CD4-positive, alpha-beta T cell treated with Interleukin-6 for 4 hours (primary cell): Measurements from ENCODE around the gene PLCD1.
"Not testable (repeated sequence)": the region's sequence is repeated elsewhere in the genome, so short reads cannot be mapped to it uniquely, and the experiment has no call there.

Experiments
- DNase-seq: peaks from one replicate; pipeline ENCODE4 v3.0.0-alpha.2; 2020; ENCODE audit warnings: mixed read lengths

PLCD1 gene

GRCh38 chr3:37997791-37998370, 31.6 kb downstream of the PLCD1 start:
- no peak for DNase-seq

GRCh38 chr3:37997342-37997741, 32.1 kb downstream of the PLCD1 start:
- no peak for DNase-seq

- DNase-seq, result peak; percentile 87
These were observed 32.6 kb downstream of the PLCD1 start for GRCh38 chr3:37996785-37997301.

GRCh38 chr3:37995652-37996641, 33.5 kb downstream of the PLCD1 start:
- DNase-seq, result peak; percentile 53

- no peak for DNase-seq
These were observed 34.8 kb downstream of the PLCD1 start for GRCh38 chr3:37994639-37994972.

GRCh38 chr3:37993820-37994638, 35.4 kb downstream of the PLCD1 start:
- DNase-seq, result peak; percentile 73

GRCh38 chr3:37993460-37993819, 36.0 kb downstream of the PLCD1 start:
- DNase-seq, result no peak

GRCh38 chr3:37993067-37993455, 36.4 kb downstream of the PLCD1 start:
- no peak for DNase-seq

GRCh38 chr3:37992271-37993066, 37.0 kb downstream of the PLCD1 start:
- DNase-seq, result no peak

- no peak for DNase-seq
These were observed 37.6 kb downstream of the PLCD1 start for GRCh38 chr3:37991823-37992222.

GRCh38 chr3:37991109-37991508, 38.3 kb downstream of the PLCD1 start:
- no peak for DNase-seq

GRCh38 chr3:37990527-37990926, 38.9 kb downstream of the PLCD1 start, which contains the start of gene VILL:
Gene VILL (plus strand): TSS chr3:37990786. CDS start chr3:37993673, 2,887 bp downstream.
- DNase-seq, result no peak

GRCh38 chr3:37989821-37990480, 39.5 kb downstream of the PLCD1 start:
- no peak for DNase-seq

GRCh38 chr3:37988931-37989525, 40.4 kb downstream of the PLCD1 start:
- DNase-seq, result no peak

- not testable (repeated sequence) for DNase-seq
These were observed 41.1 kb downstream of the PLCD1 start for GRCh38 chr3:37988376-37988775.

GRCh38 chr3:37987751-37988179, 41.7 kb downstream of the PLCD1 start:
- DNase-seq, result no peak

- DNase-seq, result no peak
These were observed 42.1 kb downstream of the PLCD1 start for GRCh38 chr3:37987315-37987697.

GRCh38 chr3:37986479-37987314, 42.7 kb downstream of the PLCD1 start:
- DNase-seq, result no peak

- no peak for DNase-seq
These were observed 43.7 kb downstream of the PLCD1 start for GRCh38 chr3:37985637-37986320.

GRCh38 chr3:37984596-37984995, 44.8 kb downstream of the PLCD1 start:
- no peak for DNase-seq
